H9 (cell line): Measurements from ENCODE around the gene EBP. TPM values are rescaled to one million over a fixed set of nuclear protein-coding genes. Genes with fewer than 3 reads are reported as not detected.

Source experiments
- DNase-seq: peaks from one replicate; pipeline ENCODE4 v3.0.0-alpha.2; 2017
- H2AFZ ChIP-seq: one replicate; pipeline ENCODE4 v1.6.1; 2013; ENCODE audit warnings: mild to moderate bottlenecking, low read length, control low read depth, moderate library complexity
- H2AK5ac ChIP-seq: 2 replicates; pipeline ENCODE4 v1.6.1; 2013; ENCODE audit warnings: low read length, control low read depth, mixed read lengths; ENCODE audit not compliant: insufficient read length
- H2BK120ac ChIP-seq: one replicate; pipeline ENCODE4 v1.6.1; 2013; ENCODE audit warnings: low read depth, mild to moderate bottlenecking, low read length, control low read depth, inconsistent platforms; ENCODE audit not compliant: poor library complexity, severe bottlenecking
- H2BK12ac ChIP-seq: 2 replicates; pipeline ENCODE4 v1.6.1; 2013; ENCODE audit warnings: low read length, control low read depth, mixed read lengths, low read depth; ENCODE audit not compliant: insufficient read length
- H2BK15ac ChIP-seq: 2 replicates; pipeline ENCODE4 v1.6.1; 2013; ENCODE audit warnings: low read depth, low read length, control low read depth
- H2BK20ac ChIP-seq: one replicate; pipeline ENCODE4 v1.6.1; 2013; ENCODE audit warnings: low read depth, mild to moderate bottlenecking, low read length, control low read depth, inconsistent platforms; ENCODE audit not compliant: poor library complexity, severe bottlenecking
- H2BK5ac ChIP-seq: 2 replicates; pipeline ENCODE4 v1.6.1; 2013; ENCODE audit warnings: low read length, control low read depth, mixed read lengths; ENCODE audit not compliant: insufficient read length
- H3K14ac ChIP-seq: 2 replicates; pipeline ENCODE4 v1.6.1; 2013; ENCODE audit warnings: low read length, control low read depth; ENCODE audit not compliant: insufficient read depth
- H3K18ac ChIP-seq: 2 replicates; pipeline ENCODE4 v1.6.1; 2013; ENCODE audit warnings: low read depth, mild to moderate bottlenecking, mixed read lengths, low read length, control low read depth; ENCODE audit not compliant: insufficient read length
- H3K23ac ChIP-seq: 2 replicates; pipeline ENCODE4 v1.6.1; 2013; ENCODE audit warnings: low read length, control low read depth, mixed read lengths, low read depth; ENCODE audit not compliant: insufficient read length
- H3K23me2 ChIP-seq: 2 replicates; pipeline ENCODE4 v1.6.1; 2013; ENCODE audit warnings: low read depth, mild to moderate bottlenecking, mixed read lengths, low read length, control low read depth; ENCODE audit not compliant: insufficient read length, poor library complexity, severe bottlenecking
- H3K27ac ChIP-seq: 2 replicates; pipeline ENCODE4 v1.5.1; 2013; ENCODE audit warnings: low read length, control low read depth, mixed read lengths, low read depth; ENCODE audit not compliant: insufficient read length
- H3K27me3 ChIP-seq: 2 replicates; pipeline ENCODE4 v1.6.1; 2013; ENCODE audit warnings: low read length, control low read depth, inconsistent platforms; ENCODE audit not compliant: insufficient read depth
- H3K4ac ChIP-seq: 2 replicates; pipeline ENCODE4 v1.6.1; 2013; ENCODE audit warnings: low read depth, mild to moderate bottlenecking, control low read depth, inconsistent platforms, low read length, moderate library complexity
- H3K4me1 ChIP-seq: 2 replicates; pipeline ENCODE4 v1.6.1; 2013; ENCODE audit warnings: low read length, control low read depth, inconsistent platforms; ENCODE audit not compliant: insufficient read depth
- H3K4me2 ChIP-seq: 2 replicates; pipeline ENCODE4 v1.6.1; 2013; ENCODE audit warnings: low read length, control low read depth, mixed read lengths; ENCODE audit not compliant: insufficient read length, insufficient read depth
- H3K56ac ChIP-seq: 2 replicates; pipeline ENCODE4 v1.6.1; 2013; ENCODE audit warnings: low read depth, mild to moderate bottlenecking, mixed read lengths, low read length, control low read depth; ENCODE audit not compliant: insufficient read length
- H3K79me1 ChIP-seq: 2 replicates; pipeline ENCODE4 v1.6.1; 2013; ENCODE audit warnings: low read depth, mild to moderate bottlenecking, moderate library complexity, low read length, control low read depth, inconsistent platforms; ENCODE audit not compliant: insufficient read depth, poor library complexity, severe bottlenecking
- H3K79me2 ChIP-seq: 2 replicates; pipeline ENCODE4 v1.6.1; 2013; ENCODE audit warnings: low read length, control low read depth, inconsistent platforms; ENCODE audit not compliant: insufficient read depth
- H3K9ac ChIP-seq: 2 replicates; pipeline ENCODE4 v1.6.1; 2013; ENCODE audit warnings: low read length, control low read depth, mixed read lengths; ENCODE audit not compliant: insufficient read length; ENCODE audit errors: extremely low read depth
- H3K9me3 ChIP-seq: one replicate; pipeline ENCODE4 v1.6.1; 2013; ENCODE audit warnings: low read depth, low read length, inconsistent platforms; ENCODE audit not compliant: control insufficient read depth
- H3T11ph ChIP-seq: one replicate; pipeline ENCODE4 v1.6.1; 2013; ENCODE audit warnings: mild to moderate bottlenecking, low read length, control low read depth, inconsistent platforms
- H4K20me1 ChIP-seq: one replicate; pipeline ENCODE4 v1.6.1; 2013; ENCODE audit not compliant: control insufficient read depth, insufficient read length, insufficient read depth
- H4K5ac ChIP-seq: 2 replicates; pipeline ENCODE4 v1.6.1; 2013; ENCODE audit warnings: low read depth, mild to moderate bottlenecking, mixed read lengths, low read length, control low read depth; ENCODE audit not compliant: insufficient read length
- H4K8ac ChIP-seq: replicated peaks from 2 replicates; pipeline ENCODE4 v1.6.1; 2013; ENCODE audit warnings: low read length, control low read depth, mixed read lengths, low read depth; ENCODE audit not compliant: insufficient read length
- H4K91ac ChIP-seq: 2 replicates; pipeline ENCODE4 v1.6.1; 2013; ENCODE audit warnings: low read depth, mild to moderate bottlenecking, moderate library complexity, mixed read lengths, low read length, control low read depth; ENCODE audit not compliant: insufficient read length
- H3K27ac Mint-ChIP-seq, 3 experiments: 2 replicates in 2 of 3; 3 replicates in 1 of 3; pipeline ENCODE4 v1.8.0; 2020 to 2021; ENCODE audit warnings: mixed read lengths in 3 of 3, mild to moderate bottlenecking in 1 of 3, moderate library complexity in 1 of 3
- H3K27me3 Mint-ChIP-seq: 2 replicates; pipeline ENCODE4 v1.8.0; 2021; ENCODE audit warnings: low read depth, mild to moderate bottlenecking, moderate library complexity, mixed read lengths
- H3K36me3 Mint-ChIP-seq, 3 experiments: 2 replicates in 2 of 3; 3 replicates in 1 of 3; pipeline ENCODE4 v1.8.0; 2020 to 2021; ENCODE audit warnings: low read depth in 3 of 3, mixed read lengths in 3 of 3; ENCODE audit not compliant: insufficient read depth in 1 of 3
- H3K4me1 Mint-ChIP-seq, 2 experiments: 2 replicates each; pipeline ENCODE4 v1.8.0; 2020; ENCODE audit warnings: mixed read lengths in 2 of 2
- H3K4me3 Mint-ChIP-seq, 2 experiments: 2 replicates in 1 of 2; 3 replicates in 1 of 2; pipeline ENCODE4 v1.8.0; 2020 to 2021; ENCODE audit warnings: mild to moderate bottlenecking in 2 of 2, mixed read lengths in 2 of 2, moderate library complexity in 1 of 2
- H3K9me3 Mint-ChIP-seq, 2 experiments: 2 replicates in 1 of 2; 3 replicates in 1 of 2; pipeline ENCODE4 v1.8.0; 2020; ENCODE audit warnings: mild to moderate bottlenecking in 2 of 2, mixed read lengths in 2 of 2, moderate library complexity in 1 of 2
- CTCF ChIP-seq: fragments of 200-600 bp; sonication (generic); conservative IDR thresholded peaks from 3 replicates; pipeline ENCODE4 v1.8.0; 2021; ENCODE audit warnings: antibody characterized with exemption, mild to moderate bottlenecking
- WGBS: extraction: QIAGEN DNeasy Blood & Tissue Kit; methylation state at CpG from one replicate; pipeline ENCODE4 v1.1.7; 2013; ENCODE audit warnings: missing lambda C conversion rate, low lambda C conversion rate, mixed read lengths; ENCODE audit not compliant: insufficient read length; ENCODE audit errors: extremely low coverage; 5-methylcytosine and 5-hydroxymethylcytosine counted together
- total RNA-seq: library from RNA; stranded (reverse); gene quantifications from 2 replicates; pipeline ENCODE4 v1.2.1, GENCODE V29; 2021

The EBP gene
- total RNA-seq, 1 experiment from 2014 or later, result 117 TPM

GRCh38 chrX:48509619-48510018 is 12.0 kb upstream of the EBP start:
- no peak overlapping the region for H2BK12ac ChIP-seq
- H3K79me2 ChIP-seq, result no peaks in the 10 kb centered on the region
- H3K18ac ChIP-seq, result no peak overlapping the region
- H3K27ac ChIP-seq, result no peak overlapping the region
- no peaks in the 10 kb centered on the region for H3K4me1 ChIP-seq
- no peak overlapping the region for H4K8ac ChIP-seq
- H2AK5ac ChIP-seq, result no peak overlapping the region
- DNase-seq, result no peak
- H3K4me1 Mint-ChIP-seq, result peaks cover 3 to 8% of the 10 kb centered on the region in 2 experiments; a peak in 3 of 4 replicates
- H3K27me3 ChIP-seq, result no peaks in the 10 kb centered on the region
- peaks cover 7 to 15% (median 13%) of the 10 kb centered on the region in 3 experiments; a peak in 6 of 7 replicates for H3K36me3 Mint-ChIP-seq
- H2BK5ac ChIP-seq, result no peak overlapping the region
- peaks cover 44% of the 10 kb centered on the region for H3K9me3 ChIP-seq
- no peak overlapping the region for H2BK120ac ChIP-seq
- no peak overlapping the region for H3K56ac ChIP-seq
- no peak overlapping the region for H4K5ac ChIP-seq
- H3T11ph ChIP-seq, result no peak overlapping the region
- no CpG with 5 or more reads among the region's 11 CpGs for WGBS
- no peak overlapping the region for H2BK20ac ChIP-seq
- H3K27me3 Mint-ChIP-seq, result peaks cover 4% of the 10 kb centered on the region
- peak overlapping the region; percentile 83 to 91 for H3K4me3 Mint-ChIP-seq
- no peak overlapping the region for H3K23ac ChIP-seq
- H3K9me3 Mint-ChIP-seq, result peaks cover 64 to 70% of the 10 kb centered on the region in 2 experiments
- no peak overlapping the region for H2AFZ ChIP-seq
- no peak overlapping the region for H3K9ac ChIP-seq
- no peak for TF ChIP-seq CTCF
- no peak overlapping the region for H4K91ac ChIP-seq
- H3K27ac Mint-ChIP-seq, result no peak overlapping the region; a peak in 1 of 7 replicates
- H3K79me1 ChIP-seq, result no peaks in the 10 kb centered on the region
- no peak overlapping the region for H3K4ac ChIP-seq
- peak overlapping the region; percentile 45 for H3K4me2 ChIP-seq
- H2BK15ac ChIP-seq, result no peak overlapping the region
- peaks cover 5% of the 10 kb centered on the region for H3K23me2 ChIP-seq
- H3K14ac ChIP-seq, result no peak overlapping the region
- H4K20me1 ChIP-seq, result no peaks in the 10 kb centered on the region
